WI38 (cell line): Measurements from ENCODE around the gene CALR.

Experiments
- H3K4me3 ChIP-seq: 2 replicates; pipeline ENCODE4 v1.5.1; 2011; ENCODE audit warnings: low read depth, mild to moderate bottlenecking, control low read depth, low read length
- TF ChIP-seq, protein P1 (sequence below): IDR thresholded peaks from 2 replicates; pipeline ENCODE4 v1.5.1; 2012; ENCODE audit warnings: low read depth, mild to moderate bottlenecking, control low read depth, low read length

Gene CALR

GRCh38 chr19:12955996-12956395 lies 17.6 kb downstream of the CALR start:
- peak overlapping the region; percentile 86 for H3K4me3 ChIP-seq
- TF ChIP-seq, protein P1, sequence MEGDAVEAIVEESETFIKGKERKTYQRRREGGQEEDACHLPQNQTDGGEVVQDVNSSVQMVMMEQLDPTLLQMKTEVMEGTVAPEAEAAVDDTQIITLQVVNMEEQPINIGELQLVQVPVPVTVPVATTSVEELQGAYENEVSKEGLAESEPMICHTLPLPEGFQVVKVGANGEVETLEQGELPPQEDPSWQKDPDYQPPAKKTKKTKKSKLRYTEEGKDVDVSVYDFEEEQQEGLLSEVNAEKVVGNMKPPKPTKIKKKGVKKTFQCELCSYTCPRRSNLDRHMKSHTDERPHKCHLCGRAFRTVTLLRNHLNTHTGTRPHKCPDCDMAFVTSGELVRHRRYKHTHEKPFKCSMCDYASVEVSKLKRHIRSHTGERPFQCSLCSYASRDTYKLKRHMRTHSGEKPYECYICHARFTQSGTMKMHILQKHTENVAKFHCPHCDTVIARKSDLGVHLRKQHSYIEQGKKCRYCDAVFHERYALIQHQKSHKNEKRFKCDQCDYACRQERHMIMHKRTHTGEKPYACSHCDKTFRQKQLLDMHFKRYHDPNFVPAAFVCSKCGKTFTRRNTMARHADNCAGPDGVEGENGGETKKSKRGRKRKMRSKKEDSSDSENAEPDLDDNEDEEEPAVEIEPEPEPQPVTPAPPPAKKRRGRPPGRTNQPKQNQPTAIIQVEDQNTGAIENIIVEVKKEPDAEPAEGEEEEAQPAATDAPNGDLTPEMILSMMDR, result no peak

DNA sequence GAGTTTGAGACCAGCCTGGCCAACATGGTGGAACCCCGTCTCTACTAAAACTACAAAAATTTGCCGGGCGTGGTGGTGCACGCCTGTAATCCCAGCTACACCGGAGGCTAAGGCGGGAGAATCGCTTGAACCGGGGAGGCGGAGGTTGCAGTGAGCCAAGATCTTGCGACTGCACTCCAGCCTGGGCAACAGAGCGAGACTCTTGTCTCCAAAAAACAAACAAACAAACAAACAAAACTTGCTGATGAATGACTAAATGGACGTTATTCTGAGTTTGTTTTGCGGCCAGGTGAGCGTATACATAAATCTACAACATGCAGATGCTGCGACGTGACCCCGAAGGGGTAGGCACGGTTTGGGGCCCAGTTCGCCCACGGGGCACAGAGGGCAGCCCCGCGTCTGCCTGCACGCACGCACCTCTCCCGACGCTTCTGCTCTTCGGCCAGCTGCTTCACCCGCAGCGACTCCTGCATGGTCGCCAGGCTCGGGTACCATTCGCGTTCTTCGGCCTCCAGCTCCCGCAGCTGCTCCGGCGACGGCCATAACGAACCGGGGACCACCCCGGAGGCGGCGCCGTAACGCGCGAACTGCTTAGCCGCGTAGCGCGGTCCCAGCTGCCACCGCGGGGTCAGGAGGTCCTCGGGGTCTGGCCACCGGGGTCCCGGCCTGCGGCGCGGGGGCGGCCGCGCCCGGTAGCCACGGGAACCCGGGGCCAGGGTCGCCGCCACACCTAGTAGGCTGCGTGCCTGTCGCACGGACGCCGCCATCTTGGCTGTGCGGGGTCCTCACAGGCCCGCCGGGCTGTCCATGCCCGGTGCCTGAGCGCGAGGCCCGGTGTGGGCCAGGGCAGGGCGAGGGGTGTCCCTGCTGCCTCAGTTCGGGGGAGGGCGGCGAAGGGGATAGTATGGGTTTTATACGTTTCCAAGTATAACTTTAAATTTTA lies 18.3 kb downstream of the CALR start, which contains the start of gene GADD45GIP1:
GADD45GIP1 (minus strand) TSS at position 778 of the 943 bp plus-strand sequence; CDS start at position 767, 11 bp downstream.
- TF ChIP-seq, protein P1, result no peak
- peak within 1 kb of the TSS; percentile 86 for H3K4me3 ChIP-seq

- H3K4me3 ChIP-seq, result peak overlapping the region; percentile 86
These were observed 19.1 kb downstream of the CALR start for GRCh38 chr19:12957389-12957952.

- TF ChIP-seq, protein P1, result no peak
- H3K4me3 ChIP-seq, result no peak overlapping the region
These were observed 21.1 kb downstream of the CALR start for GRCh38 chr19:12959481-12959880.

DNA sequence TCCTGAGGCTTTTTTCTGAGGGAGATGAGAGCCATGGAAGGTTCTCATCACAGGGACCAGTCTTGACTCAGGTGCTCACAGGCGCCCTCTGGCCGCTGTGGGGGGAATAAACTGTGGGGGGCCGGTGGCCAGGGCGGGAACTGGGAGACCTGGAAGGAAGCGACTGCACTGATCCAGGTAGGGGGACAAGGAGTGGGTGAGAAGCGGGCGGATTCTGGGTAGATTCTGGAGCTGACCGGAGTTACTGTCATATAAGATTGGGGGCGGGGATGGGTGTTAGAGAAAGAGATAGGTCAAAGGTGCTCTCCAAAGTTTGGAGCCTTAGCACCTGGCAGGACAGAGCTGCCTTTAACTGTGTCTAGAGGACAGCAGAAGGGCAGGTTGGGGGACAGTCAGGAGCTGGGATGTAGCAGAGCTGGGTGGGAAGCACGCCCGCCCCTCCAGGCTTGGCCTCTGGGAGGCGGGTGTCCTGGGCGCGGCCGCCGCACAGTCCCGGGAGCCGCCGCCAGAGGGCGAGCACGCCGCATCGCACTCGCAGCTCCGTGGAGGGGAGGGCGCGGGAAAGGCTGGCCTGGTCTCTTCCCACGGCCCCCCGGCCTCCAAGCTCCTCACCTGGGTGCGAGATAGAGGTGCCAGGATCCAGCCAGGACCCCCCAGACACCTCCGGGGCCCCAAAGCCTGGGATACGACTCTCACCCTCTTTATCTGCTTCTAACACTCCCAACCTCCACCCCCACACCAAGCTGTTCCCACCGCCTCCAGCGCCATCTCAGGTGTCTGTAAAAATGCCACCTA lies 26.8 kb downstream of the CALR start:
- peak overlapping the region; percentile 44 for H3K4me3 ChIP-seq
- TF ChIP-seq, protein P1, result peak; percentile 88

- TF ChIP-seq, protein P1, result no peak
- H3K4me3 ChIP-seq, result no peak overlapping the region
These were observed 27.4 kb downstream of the CALR start for GRCh38 chr19:12965812-12966135.

DNA sequence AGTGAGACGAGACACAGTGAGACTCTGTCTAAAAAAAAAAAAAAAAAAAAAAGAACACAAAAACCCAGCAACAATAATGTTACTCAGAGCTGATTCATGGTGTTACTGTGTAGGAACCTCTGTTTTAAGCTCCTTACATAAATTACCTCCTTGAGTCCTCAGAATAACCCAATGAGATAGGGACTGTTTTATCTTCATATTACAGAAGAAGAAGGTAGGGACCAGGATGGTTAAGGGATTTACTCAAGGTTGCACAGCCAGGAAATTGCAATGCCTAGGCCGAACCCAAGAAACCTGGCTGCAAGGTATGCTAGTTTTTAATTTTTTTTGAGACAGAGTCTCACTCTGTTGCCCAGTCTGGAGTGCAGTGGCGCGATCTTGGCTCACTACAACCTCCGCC lies 29.5 kb downstream of the CALR start:
- TF ChIP-seq, protein P1, result no peak
- H3K4me3 ChIP-seq, result no peak overlapping the region
